GM18907 (cell line): ENCODE measurements around the gene SMAD7.
A peak's percentile ranks its signal among the peaks of the same experiment; 100 is the strongest.

ENCODE experiments used
- ATAC-seq: cut with Tn5 transposase; IDR thresholded peaks from one replicate; pipeline ENCODE4 v1.9.1; 2021; ENCODE audit warnings: mild to moderate bottlenecking, moderate library complexity; ENCODE audit not compliant: unreplicated experiment

Gene SMAD7, protein sequence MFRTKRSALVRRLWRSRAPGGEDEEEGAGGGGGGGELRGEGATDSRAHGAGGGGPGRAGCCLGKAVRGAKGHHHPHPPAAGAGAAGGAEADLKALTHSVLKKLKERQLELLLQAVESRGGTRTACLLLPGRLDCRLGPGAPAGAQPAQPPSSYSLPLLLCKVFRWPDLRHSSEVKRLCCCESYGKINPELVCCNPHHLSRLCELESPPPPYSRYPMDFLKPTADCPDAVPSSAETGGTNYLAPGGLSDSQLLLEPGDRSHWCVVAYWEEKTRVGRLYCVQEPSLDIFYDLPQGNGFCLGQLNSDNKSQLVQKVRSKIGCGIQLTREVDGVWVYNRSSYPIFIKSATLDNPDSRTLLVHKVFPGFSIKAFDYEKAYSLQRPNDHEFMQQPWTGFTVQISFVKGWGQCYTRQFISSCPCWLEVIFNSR

GRCh38 chr18:48950536-48951447 lies at the start of gene SMAD7:
Gene SMAD7 (minus strand): TSS chr18:48950965. CDS start chr18:48950424, 541 bp downstream.
- no peak for ATAC-seq

- no peak for ATAC-seq
These were observed 48.8 kb upstream of the SMAD7 start for GRCh38 chr18:48999569-48999968.

DNA sequence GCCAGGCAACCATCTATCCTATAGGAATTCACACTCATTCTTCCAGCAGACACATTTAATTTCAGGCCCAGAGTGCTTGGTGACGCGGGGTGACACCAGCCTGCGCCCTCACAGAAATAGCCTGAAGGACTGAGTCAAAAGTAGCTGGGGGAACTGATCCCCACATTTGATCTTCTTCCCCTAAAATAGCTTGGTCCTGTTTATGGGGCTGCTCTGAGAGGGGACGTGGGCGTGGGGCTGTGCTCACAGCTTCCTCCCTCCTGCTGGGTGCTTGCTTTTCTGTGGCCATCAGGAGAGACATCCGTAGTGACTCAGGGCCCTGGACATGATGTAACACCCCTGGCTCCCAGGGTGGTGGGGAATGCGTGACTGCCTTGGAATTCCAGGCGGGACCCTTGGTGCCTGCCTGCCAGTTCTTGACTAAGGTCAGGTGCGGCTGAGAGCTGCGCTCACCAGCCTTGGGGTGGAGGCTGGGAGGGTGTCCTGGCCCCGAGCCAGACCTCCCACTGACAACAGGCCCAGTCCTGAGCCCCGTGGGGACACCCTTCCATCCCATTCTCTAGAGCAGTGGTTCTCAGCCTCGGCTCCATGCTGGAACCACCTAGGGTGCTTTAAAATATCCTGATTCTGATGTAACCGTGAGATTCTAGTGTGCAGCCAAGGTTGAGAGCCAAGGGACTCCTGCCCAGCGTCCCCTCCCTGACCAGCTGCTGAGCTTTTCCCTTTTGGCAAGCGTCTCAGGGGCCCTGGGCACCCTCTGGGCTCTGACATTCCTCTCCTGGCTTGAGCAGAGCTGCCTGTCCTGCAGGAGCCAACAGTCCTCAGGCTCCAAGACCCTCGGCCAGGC lies 47.4 kb upstream of the SMAD7 start:
- ATAC-seq = no peak

DNA sequence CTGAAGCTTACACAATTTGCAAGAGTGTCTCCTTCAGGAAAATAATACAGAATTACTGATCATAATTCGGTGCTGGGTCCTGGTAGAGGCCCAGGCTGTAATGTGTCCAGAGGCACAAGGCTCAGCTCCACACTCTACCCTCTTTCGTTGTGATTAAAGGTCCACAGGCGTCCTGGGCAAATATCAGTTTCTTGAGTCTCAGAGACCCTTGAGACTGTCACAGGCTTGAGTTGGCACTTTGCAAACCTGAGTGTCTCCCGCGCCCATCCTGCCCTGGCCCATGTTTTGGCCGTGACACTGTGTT lies 46.9 kb upstream of the SMAD7 start:
- ATAC-seq = no peak

GRCh38 chr18:48996901-48997463 lies 46.2 kb upstream of the SMAD7 start:
- ATAC-seq = no peak

DNA sequence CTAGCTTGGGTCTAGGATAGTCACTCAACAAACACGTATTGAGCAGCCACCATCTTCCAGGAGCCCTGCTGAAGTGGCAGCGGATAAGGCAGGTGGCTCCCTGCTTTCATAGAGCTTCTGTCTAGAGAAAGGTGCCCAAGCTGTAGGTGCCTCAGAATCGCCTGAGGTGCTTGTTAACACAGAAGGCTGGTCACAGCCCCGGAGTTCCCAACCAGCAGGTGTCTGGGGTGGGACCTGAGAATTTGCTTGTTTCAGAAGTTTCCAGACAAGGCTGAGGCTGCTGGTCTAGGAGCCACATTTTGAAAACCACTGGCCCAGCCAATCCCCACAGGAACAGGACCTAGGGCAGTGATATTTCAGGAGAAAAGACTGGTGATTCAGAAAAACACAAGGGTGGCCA lies 45.3 kb upstream of the SMAD7 start:
- ATAC-seq = no peak

- no peak for ATAC-seq
These were observed 44.4 kb upstream of the SMAD7 start for GRCh38 chr18:48994926-48995835.

- no peak for ATAC-seq
These were observed 43.4 kb upstream of the SMAD7 start for GRCh38 chr18:48994044-48994651.

- ATAC-seq = no peak
These were observed 42.8 kb upstream of the SMAD7 start for GRCh38 chr18:48993586-48993985.

DNA sequence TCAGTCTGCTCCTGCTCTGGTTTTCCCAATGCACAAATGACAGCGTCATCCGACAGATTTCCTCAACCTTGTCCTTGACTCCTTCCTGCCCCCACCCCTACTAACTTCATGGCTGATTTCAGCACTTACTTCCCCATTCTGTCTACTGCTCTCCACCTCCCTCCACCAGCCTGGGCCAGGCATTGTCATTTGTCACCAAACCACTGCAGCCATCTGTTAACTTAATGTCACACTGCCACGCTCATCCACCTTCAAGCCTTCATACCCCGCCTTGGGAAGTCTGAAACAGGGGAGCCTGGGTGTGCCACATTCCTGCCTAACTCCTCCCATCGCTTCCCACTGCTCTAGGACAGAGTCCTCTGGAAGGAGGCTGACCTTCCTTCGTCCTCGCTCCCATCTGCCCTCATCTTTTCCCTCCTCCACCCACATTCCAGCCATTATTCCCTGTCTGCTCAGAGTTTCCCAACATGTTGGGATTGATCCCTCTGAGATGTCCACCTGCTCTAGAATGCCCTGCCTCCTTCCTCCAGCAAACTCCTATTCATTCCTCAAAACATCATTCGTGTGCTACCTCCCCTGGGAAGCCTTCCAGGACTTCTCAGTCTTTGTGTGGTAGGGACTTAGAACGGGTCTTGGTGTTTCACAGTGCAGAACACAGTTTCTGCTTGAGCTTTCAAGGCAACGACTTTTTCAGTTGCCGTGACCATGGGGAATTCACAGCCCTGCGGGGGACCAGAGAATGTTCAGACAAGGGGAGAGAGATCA lies 42.2 kb upstream of the SMAD7 start:
- peak; percentile 64 for ATAC-seq

DNA sequence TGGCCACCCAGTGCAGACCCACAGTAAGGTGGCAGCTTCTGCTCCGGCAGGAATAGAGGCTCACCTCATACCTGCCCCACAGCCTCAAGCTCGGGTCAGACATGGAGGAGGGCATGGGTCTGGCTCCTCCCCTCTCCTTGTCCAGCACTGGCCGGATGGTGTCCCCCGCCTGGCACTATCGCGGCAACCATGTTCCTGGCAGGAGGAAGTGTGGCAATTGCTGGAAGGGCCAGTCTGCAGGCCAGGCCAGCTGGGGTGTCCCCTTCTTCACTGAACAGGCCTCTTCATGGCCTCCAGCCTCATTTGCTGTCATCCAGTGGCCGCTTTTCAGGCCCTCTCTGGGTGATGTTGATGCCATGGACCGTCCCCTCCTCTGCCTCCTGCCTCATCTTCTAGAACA lies 41.4 kb upstream of the SMAD7 start:
- ATAC-seq = no peak

- no peak for ATAC-seq
These were observed 40.9 kb upstream of the SMAD7 start for GRCh38 chr18:48991676-48992075.

DNA sequence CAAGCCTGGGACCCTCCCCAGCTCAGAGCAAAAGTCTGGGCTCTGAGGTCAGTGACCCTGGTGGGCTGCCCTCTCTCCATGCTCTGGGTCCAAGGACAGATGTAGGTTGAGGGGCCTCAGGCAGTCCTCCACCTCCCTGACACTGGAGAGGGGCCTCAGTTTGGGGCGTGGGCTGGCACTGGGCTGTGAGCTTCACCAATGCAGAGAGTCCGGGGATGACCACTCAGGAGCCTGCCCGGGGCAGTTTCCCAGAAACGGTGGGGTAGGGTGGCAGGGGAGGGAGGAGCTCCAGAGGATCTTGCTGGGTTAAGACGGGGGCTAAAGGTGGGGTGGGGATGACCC lies 40.5 kb upstream of the SMAD7 start:
- ATAC-seq = no peak

GRCh38 chr18:48990481-48991318 lies 39.9 kb upstream of the SMAD7 start:
- no peak for ATAC-seq

GRCh38 chr18:48989304-48990303 lies 38.8 kb upstream of the SMAD7 start:
- no peak for ATAC-seq

GRCh38 chr18:48988508-48989303 lies 37.9 kb upstream of the SMAD7 start:
- no peak for ATAC-seq
